WTC11 (cell line): ENCODE results near the gene CDH18. TPM values are rescaled to one million over a fixed set of nuclear protein-coding genes. Genes with fewer than 3 reads are reported as not detected.

Experiments used
- ATAC-seq: fragments of 200-7000 bp; cut with Tn5 transposase; 2 replicates; pipeline ENCODE4 v1.10.0; 2021; ENCODE audit warnings: mild to moderate bottlenecking, moderate library complexity
- CTCF ChIA-PET: fragments of 300-600 bp; sonication (Branson Sonifier 250); formaldehyde crosslinking; loops from one replicate; lab custom pipeline; 2021; ENCODE audit warnings: antibody characterized with exemption; lab: Charles Lee
- POLR2A ChIA-PET: fragments of 350-600 bp; sonication (Branson Sonifier 250); formaldehyde crosslinking; loops from one replicate; lab custom pipeline; 2021; ENCODE audit warnings: antibody characterized with exemption; lab: Charles Lee
- DNase-seq: peaks from one replicate; pipeline ENCODE4 v3.0.0; 2021; ENCODE audit warnings: low spot score
- H3K27ac Mint-ChIP-seq: 2 replicates; pipeline ENCODE4 v1.8.0; 2021; ENCODE audit warnings: mixed read lengths
- H3K27me3 Mint-ChIP-seq: 2 replicates; pipeline ENCODE4 v1.8.0; 2021; ENCODE audit warnings: low read depth, mild to moderate bottlenecking, moderate library complexity, mixed read lengths
- H3K36me3 Mint-ChIP-seq: 2 replicates; pipeline ENCODE4 v1.8.0; 2021; ENCODE audit warnings: mixed read lengths
- H3K4me1 Mint-ChIP-seq: 2 replicates; pipeline ENCODE4 v1.8.0; 2022; ENCODE audit warnings: mixed read lengths
- H3K4me3 Mint-ChIP-seq: 2 replicates; pipeline ENCODE4 v1.8.0; 2021; ENCODE audit warnings: mild to moderate bottlenecking, moderate library complexity, mixed read lengths
- H3K9me3 Mint-ChIP-seq: 2 replicates; pipeline ENCODE4 v1.8.0; 2021; ENCODE audit warnings: mixed read lengths
- CREM ChIP-seq: sonication (generic); formaldehyde crosslinking; IDR thresholded peaks from 2 replicates; pipeline ENCODE4 v1.8.1; 2022; ENCODE audit warnings: mild to moderate bottlenecking, missing genetic modification reagents, moderate library complexity
- E2F4 ChIP-seq: sonication (generic); formaldehyde crosslinking; IDR thresholded peaks from 2 replicates; pipeline ENCODE4 v1.8.1; 2022; ENCODE audit warnings: low read depth, mild to moderate bottlenecking, moderate library complexity, missing genetic modification reagents, borderline replicate concordance
- EMX1 ChIP-seq: fragments of 250-450 bp; sonication (Bioruptor Pico); IDR thresholded peaks from 2 replicates; pipeline ENCODE4 v1.8.0; 2021; ENCODE audit warnings: mild to moderate bottlenecking
- FOXK1 ChIP-seq: sonication (generic); formaldehyde crosslinking; IDR thresholded peaks from 2 replicates; pipeline ENCODE4 v1.8.0; 2022; ENCODE audit warnings: mild to moderate bottlenecking, moderate library complexity, missing genetic modification reagents
- FOXP1 ChIP-seq: sonication (generic); formaldehyde crosslinking; IDR thresholded peaks from 2 replicates; pipeline ENCODE4 v1.8.0; 2022; ENCODE audit warnings: missing genetic modification reagents, mild to moderate bottlenecking, moderate library complexity, borderline replicate concordance
- MYBL2 ChIP-seq: sonication (generic); formaldehyde crosslinking; IDR thresholded peaks from 2 replicates; pipeline ENCODE4 v1.8.1; 2023; ENCODE audit warnings: mild to moderate bottlenecking, moderate library complexity, missing genetic modification reagents
- SMAD3 ChIP-seq: sonication (generic); formaldehyde crosslinking; IDR thresholded peaks from 2 replicates; pipeline ENCODE4 v1.8.0; 2022; ENCODE audit warnings: missing genetic modification reagents, mild to moderate bottlenecking, borderline replicate concordance
- TEAD1 ChIP-seq: sonication (generic); formaldehyde crosslinking; IDR thresholded peaks from 2 replicates; pipeline ENCODE4 v1.8.0; 2022; ENCODE audit warnings: mild to moderate bottlenecking, missing genetic modification reagents
- TEAD4 ChIP-seq: sonication (generic); formaldehyde crosslinking; IDR thresholded peaks from 2 replicates; pipeline ENCODE4 v1.8.0; 2022; ENCODE audit warnings: mild to moderate bottlenecking, missing genetic modification reagents
- ZNF138 ChIP-seq: sonication (generic); formaldehyde crosslinking; conservative IDR thresholded peaks from 2 replicates; pipeline ENCODE4 v1.8.1; 2022; ENCODE audit warnings: mild to moderate bottlenecking, moderate library complexity, missing genetic modification reagents
- ZNF512 ChIP-seq: sonication (generic); formaldehyde crosslinking; IDR thresholded peaks from 2 replicates; pipeline ENCODE4 v1.8.1; 2022; ENCODE audit warnings: missing genetic modification reagents, borderline replicate concordance
- ZNF671 ChIP-seq: fragments of 250-450 bp; sonication (Bioruptor Pico); IDR thresholded peaks from 2 replicates; pipeline ENCODE4 v1.8.0; 2021; ENCODE audit warnings: mild to moderate bottlenecking
- total RNA-seq: library from RNA; stranded (reverse); gene quantifications from 3 replicates; pipeline ENCODE4 v1.2.3, GENCODE V29; 2021
- TF ChIP-seq, protein P1 (sequence below): sonication (generic); formaldehyde crosslinking; conservative IDR thresholded peaks from 2 replicates; pipeline ENCODE4 v1.8.1; 2022; ENCODE audit warnings: mild to moderate bottlenecking, missing genetic modification reagents
- TF ChIP-seq, protein P2 (sequence below): fragments of 250-450 bp; sonication (Bioruptor Pico); IDR thresholded peaks from 2 replicates; pipeline ENCODE4 v1.9.0; 2021; ENCODE audit warnings: mild to moderate bottlenecking

CDH18 gene
- total RNA-seq, 1 experiment from 2014 or later, result 0.24 TPM

- DNase-seq, result no peak
- Mint-ChIP-seq H3K36me3 (peaks cover 2% of the 10 kb centered on the region; the same call in 1 of the 2 replicates), H3K27me3 (no peaks in the 10 kb centered on the region), H3K9me3 (0 out of 2 replicates have a peak, but pooled peaks cover 3% of the 10 kb centered on the region), H3K27ac (no peak overlapping the region), H3K4me1 (peaks cover 29% of the 10 kb centered on the region), H3K4me3 (no peak overlapping the region)
- ChIA-PET CTCF (no interaction called here), POLR2A (no interaction called here)
- ATAC-seq, result no peak
- no peak for TF ChIP-seq ZNF138 (CRISPR knock-in tag)
- TF ChIP-seq ZNF671 (CRISPR knock-in tag), result no peak
- TF ChIP-seq EMX1 (CRISPR knock-in tag), result no peak
- TF ChIP-seq FOXK1 (CRISPR knock-in tag), result no peak
- TF ChIP-seq, protein P1, sequence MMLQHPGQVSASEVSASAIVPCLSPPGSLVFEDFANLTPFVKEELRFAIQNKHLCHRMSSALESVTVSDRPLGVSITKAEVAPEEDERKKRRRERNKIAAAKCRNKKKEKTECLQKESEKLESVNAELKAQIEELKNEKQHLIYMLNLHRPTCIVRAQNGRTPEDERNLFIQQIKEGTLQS (CRISPR knock-in tag), result no peak
- no peak for TF ChIP-seq ZNF512 (CRISPR knock-in tag)
- TF ChIP-seq TEAD4, result no peak
- TF ChIP-seq, protein P2, sequence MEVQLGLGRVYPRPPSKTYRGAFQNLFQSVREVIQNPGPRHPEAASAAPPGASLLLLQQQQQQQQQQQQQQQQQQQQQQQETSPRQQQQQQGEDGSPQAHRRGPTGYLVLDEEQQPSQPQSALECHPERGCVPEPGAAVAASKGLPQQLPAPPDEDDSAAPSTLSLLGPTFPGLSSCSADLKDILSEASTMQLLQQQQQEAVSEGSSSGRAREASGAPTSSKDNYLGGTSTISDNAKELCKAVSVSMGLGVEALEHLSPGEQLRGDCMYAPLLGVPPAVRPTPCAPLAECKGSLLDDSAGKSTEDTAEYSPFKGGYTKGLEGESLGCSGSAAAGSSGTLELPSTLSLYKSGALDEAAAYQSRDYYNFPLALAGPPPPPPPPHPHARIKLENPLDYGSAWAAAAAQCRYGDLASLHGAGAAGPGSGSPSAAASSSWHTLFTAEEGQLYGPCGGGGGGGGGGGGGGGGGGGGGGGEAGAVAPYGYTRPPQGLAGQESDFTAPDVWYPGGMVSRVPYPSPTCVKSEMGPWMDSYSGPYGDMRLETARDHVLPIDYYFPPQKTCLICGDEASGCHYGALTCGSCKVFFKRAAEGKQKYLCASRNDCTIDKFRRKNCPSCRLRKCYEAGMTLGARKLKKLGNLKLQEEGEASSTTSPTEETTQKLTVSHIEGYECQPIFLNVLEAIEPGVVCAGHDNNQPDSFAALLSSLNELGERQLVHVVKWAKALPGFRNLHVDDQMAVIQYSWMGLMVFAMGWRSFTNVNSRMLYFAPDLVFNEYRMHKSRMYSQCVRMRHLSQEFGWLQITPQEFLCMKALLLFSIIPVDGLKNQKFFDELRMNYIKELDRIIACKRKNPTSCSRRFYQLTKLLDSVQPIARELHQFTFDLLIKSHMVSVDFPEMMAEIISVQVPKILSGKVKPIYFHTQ (CRISPR knock-in tag), result no peak
- TF ChIP-seq FOXP1 (CRISPR knock-in tag), result no peak
Observed at GRCh38 chr5:19855031-19855430, 133.0 kb downstream of the CDH18 start.

DNA sequence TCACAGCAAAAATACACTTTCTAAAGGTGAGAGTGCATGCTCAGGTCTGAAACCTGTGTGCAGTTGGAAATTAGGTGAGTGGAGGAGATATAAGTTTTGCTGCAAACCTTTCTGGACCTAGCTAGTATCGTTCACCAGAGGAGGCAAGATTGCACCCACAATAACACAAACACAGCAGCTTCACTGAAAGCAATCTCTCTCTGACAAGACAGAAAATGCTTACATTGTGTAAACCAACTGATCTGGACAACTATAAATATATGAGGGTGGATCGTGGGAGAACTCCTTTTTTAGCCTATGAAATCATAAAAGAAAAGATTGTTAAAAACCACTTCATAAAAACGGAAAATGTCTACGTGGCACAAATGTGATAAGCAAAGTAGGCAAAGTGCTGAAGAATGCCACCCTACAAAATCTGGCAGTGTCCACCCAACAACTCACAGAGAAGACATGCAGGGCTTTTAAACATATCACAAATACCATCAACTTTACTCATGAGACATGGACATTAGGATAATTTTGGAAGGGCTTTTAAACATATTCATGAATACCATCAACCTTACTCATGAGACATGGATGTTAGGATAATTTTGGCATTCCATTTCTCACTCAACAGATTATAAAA is 134.3 kb downstream of the CDH18 start:
- DNase-seq, result no peak
- no peak overlapping the region for H3K27ac Mint-ChIP-seq
- H3K36me3 Mint-ChIP-seq, result peaks cover 2% of the 10 kb centered on the region; the same call in 1 of the 2 replicates
- H3K27me3 Mint-ChIP-seq, result no peaks in the 10 kb centered on the region
- POLR2A ChIA-PET, result no interaction called here
- peaks cover 19% of the 10 kb centered on the region for H3K4me1 Mint-ChIP-seq
- CTCF ChIA-PET, result no interaction called here
- no peak for ATAC-seq
- TF ChIP-seq ZNF138 (CRISPR knock-in tag) (no peak), TEAD1 (CRISPR knock-in tag) (no peak), CREM (no peak)
- 0 out of 2 replicates have a peak, but pooled peaks cover 3% of the 10 kb centered on the region for H3K9me3 Mint-ChIP-seq
- no peak overlapping the region for H3K4me3 Mint-ChIP-seq

DNA sequence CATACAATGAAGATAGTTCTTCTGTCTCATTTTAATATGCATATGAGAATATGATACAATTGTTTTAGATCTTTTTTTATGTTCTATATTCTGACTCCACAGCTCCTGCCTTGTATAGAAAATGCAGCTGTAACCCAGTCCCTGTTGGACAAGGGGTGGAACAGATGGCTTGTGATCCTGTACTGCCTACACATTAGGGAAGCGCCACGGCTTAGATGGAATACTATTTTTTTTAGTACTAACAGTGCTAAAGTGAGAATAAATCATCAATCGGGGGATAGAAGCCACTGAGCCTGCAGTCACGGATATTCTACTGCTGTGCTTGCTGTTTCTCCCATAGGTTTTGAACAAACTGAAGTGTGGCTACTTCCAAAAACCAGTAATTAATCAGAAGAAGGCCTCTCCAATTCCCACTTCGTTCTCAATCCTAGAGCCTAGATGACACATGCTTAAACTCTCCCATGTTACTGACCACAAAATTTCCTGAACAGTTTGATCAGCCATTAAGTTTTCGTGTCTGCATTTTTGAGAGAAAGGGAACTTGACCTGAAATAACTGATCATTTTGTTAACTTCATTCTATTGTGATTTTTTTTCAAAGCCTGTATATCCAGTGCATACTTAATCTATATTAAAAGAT is 150.3 kb downstream of the CDH18 start:
- Mint-ChIP-seq H3K4me1 (no peaks in the 10 kb centered on the region), H3K27ac (no peak overlapping the region), H3K4me3 (no peak overlapping the region), H3K36me3 (peaks cover 12% of the 10 kb centered on the region), H3K9me3 (peaks cover 41% of the 10 kb centered on the region), H3K27me3 (no peaks in the 10 kb centered on the region)
- CTCF ChIA-PET, result no interaction called here
- TF ChIP-seq MYBL2 (CRISPR knock-in tag) (no peak), ZNF512 (CRISPR knock-in tag) (no peak), E2F4 (CRISPR knock-in tag) (no peak), SMAD3 (CRISPR knock-in tag) (no peak), FOXK1 (CRISPR knock-in tag) (no peak)
- DNase-seq (no peak), ATAC-seq (no peak)
- POLR2A ChIA-PET, result no interaction called here
